HEK293 (cell line): ENCODE measurements around the gene BHLHA9.
"Not testable (repeated sequence)": the region's sequence is repeated elsewhere in the genome, so short reads cannot be mapped to it uniquely, and the experiment has no call there.

ENCODE experiments used
- HOXA7 ChIP-seq: sonication (generic); formaldehyde crosslinking; IDR thresholded peaks from 2 replicates; pipeline ENCODE4 v1.8.1; 2022; ENCODE audit warnings: missing genetic modification reagents, borderline replicate concordance
- MZF1 ChIP-seq: fragments of 450-650 bp; formaldehyde crosslinking; IDR thresholded peaks from 2 replicates; pipeline ENCODE4 v1.5.1; 2017; ENCODE audit warnings: missing biosample characterization, missing genetic modification characterization, borderline replicate concordance
- REPIN1 ChIP-seq: fragments of 450-650 bp; formaldehyde crosslinking; IDR thresholded peaks from 2 replicates; pipeline ENCODE4 v1.5.1; 2017; ENCODE audit warnings: missing biosample characterization, missing genetic modification characterization, low read depth
- ZBTB8A ChIP-seq: fragments of 450-650 bp; formaldehyde crosslinking; IDR thresholded peaks from 2 replicates; pipeline ENCODE4 v1.5.1; 2016; ENCODE audit warnings: missing biosample characterization, missing genetic modification characterization
- ZNF311 ChIP-seq: fragments of 450-650 bp; formaldehyde crosslinking; IDR thresholded peaks from 2 replicates; pipeline ENCODE4 v1.5.1; 2017; ENCODE audit warnings: missing biosample characterization, missing genetic modification characterization, borderline replicate concordance
- ZNF426 ChIP-seq: fragments of 450-650 bp; formaldehyde crosslinking; IDR thresholded peaks from 2 replicates; pipeline ENCODE4 v1.5.1; 2017; ENCODE audit warnings: missing biosample characterization, missing genetic modification characterization, mild to moderate bottlenecking, inconsistent platforms, moderate library complexity
- ZNF510 ChIP-seq: fragments of 450-650 bp; formaldehyde crosslinking; IDR thresholded peaks from 2 replicates; pipeline ENCODE4 v1.5.1; 2018; ENCODE audit warnings: mild to moderate bottlenecking, missing genetic modification characterization, missing biosample characterization; ENCODE audit not compliant: insufficient replicate concordance
- TF ChIP-seq, protein P1 (sequence below): fragments of 450-650 bp; formaldehyde crosslinking; IDR thresholded peaks from 2 replicates; pipeline ENCODE4 v1.5.1; 2016; ENCODE audit warnings: missing biosample characterization, missing genetic modification characterization
- TF ChIP-seq, protein P2 (sequence below): fragments of 450-650 bp; formaldehyde crosslinking; optimal IDR thresholded peaks from 2 replicates; pipeline ENCODE3; 2016; ENCODE audit warnings: missing biosample characterization, mild to moderate bottlenecking, missing genetic modification characterization
- TF ChIP-seq, protein P3 (sequence below): fragments of 450-650 bp; formaldehyde crosslinking; IDR thresholded peaks from 2 replicates; pipeline ENCODE4 v1.5.1; 2016; ENCODE audit warnings: missing biosample characterization, missing genetic modification characterization

DNA sequence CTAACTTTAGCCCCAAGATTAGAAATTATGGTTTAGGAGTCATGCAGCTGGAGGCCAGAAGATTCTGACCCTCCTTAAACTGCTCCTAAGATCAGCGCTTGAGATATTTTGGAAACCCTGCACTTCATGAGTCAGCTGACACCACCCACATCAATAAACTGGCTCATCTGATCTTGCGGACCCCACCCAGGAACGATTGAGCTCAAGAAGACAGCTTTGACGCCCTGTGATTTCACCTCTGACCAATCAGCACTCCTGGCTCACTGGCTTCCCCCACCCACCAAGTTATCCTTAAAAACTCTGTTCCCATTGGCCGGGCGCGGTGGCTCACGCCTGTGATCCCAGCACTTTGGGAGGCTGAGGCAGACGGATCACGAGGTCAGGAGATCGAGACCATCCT is 29.8 kb upstream of the BHLHA9 start:
- not testable (repeated sequence) for TF ChIP-seq HOXA7 (CRISPR knock-in tag); ZBTB8A; ZNF426 (tag by site-specific recombination); ZNF510; MZF1 (tag by site-specific recombination); REPIN1; ZNF311 (tag by site-specific recombination)
- TF ChIP-seq, protein P1, sequence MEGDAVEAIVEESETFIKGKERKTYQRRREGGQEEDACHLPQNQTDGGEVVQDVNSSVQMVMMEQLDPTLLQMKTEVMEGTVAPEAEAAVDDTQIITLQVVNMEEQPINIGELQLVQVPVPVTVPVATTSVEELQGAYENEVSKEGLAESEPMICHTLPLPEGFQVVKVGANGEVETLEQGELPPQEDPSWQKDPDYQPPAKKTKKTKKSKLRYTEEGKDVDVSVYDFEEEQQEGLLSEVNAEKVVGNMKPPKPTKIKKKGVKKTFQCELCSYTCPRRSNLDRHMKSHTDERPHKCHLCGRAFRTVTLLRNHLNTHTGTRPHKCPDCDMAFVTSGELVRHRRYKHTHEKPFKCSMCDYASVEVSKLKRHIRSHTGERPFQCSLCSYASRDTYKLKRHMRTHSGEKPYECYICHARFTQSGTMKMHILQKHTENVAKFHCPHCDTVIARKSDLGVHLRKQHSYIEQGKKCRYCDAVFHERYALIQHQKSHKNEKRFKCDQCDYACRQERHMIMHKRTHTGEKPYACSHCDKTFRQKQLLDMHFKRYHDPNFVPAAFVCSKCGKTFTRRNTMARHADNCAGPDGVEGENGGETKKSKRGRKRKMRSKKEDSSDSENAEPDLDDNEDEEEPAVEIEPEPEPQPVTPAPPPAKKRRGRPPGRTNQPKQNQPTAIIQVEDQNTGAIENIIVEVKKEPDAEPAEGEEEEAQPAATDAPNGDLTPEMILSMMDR (tag by site-specific recombination), result not testable (repeated sequence)
- TF ChIP-seq, protein P2, sequence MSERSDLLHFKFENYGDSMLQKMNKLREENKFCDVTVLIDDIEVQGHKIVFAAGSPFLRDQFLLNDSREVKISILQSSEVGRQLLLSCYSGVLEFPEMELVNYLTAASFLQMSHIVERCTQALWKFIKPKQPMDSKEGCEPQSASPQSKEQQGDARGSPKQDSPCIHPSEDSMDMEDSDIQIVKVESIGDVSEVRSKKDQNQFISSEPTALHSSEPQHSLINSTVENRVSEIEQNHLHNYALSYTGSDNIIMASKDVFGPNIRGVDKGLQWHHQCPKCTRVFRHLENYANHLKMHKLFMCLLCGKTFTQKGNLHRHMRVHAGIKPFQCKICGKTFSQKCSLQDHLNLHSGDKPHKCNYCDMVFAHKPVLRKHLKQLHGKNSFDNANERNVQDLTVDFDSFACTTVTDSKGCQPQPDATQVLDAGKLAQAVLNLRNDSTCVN (tag by site-specific recombination), result not testable (repeated sequence)
- TF ChIP-seq, protein P3, sequence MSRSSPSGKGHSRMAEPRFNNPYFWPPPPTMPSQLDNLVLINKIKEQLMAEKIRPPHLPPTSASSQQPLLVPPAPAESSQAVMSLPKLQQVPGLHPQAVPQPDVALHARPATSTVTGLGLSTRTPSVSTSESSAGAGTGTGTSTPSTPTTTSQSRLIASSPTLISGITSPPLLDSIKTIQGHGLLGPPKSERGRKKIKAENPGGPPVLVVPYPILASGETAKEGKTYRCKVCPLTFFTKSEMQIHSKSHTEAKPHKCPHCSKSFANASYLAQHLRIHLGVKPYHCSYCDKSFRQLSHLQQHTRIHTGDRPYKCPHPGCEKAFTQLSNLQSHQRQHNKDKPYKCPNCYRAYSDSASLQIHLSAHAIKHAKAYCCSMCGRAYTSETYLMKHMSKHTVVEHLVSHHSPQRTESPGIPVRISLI (tag by site-specific recombination), result not testable (repeated sequence)
